SKM-1 (cell line): ENCODE measurements around the gene RB1.
A peak's percentile ranks its signal among the peaks of the same experiment; 100 is the strongest.

Experiments used
- DNase-seq: peaks from one replicate; lab custom pipeline; 2025; ENCODE audit not compliant: unreplicated experiment; lab: John Stamatoyannopoulos, UW

Gene RB1

DNA sequence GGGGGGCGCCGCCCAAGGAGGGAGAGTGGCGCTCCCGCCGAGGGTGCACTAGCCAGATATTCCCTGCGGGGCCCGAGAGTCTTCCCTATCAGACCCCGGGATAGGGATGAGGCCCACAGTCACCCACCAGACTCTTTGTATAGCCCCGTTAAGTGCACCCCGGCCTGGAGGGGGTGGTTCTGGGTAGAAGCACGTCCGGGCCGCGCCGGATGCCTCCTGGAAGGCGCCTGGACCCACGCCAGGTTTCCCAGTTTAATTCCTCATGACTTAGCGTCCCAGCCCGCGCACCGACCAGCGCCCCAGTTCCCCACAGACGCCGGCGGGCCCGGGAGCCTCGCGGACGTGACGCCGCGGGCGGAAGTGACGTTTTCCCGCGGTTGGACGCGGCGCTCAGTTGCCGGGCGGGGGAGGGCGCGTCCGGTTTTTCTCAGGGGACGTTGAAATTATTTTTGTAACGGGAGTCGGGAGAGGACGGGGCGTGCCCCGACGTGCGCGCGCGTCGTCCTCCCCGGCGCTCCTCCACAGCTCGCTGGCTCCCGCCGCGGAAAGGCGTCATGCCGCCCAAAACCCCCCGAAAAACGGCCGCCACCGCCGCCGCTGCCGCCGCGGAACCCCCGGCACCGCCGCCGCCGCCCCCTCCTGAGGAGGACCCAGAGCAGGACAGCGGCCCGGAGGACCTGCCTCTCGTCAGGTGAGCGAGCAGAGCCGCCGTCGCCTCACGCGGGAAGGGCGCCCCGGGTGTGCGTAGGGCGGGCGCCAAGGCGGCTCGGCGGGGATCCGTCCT, at the start of gene RB1:
Gene RB1, plus strand, starts transcription at position 393 of the 784 bp plus-strand sequence. Its CDS starts 162 bp downstream, at position 555.
- peak; percentile 72 for DNase-seq

DNA sequence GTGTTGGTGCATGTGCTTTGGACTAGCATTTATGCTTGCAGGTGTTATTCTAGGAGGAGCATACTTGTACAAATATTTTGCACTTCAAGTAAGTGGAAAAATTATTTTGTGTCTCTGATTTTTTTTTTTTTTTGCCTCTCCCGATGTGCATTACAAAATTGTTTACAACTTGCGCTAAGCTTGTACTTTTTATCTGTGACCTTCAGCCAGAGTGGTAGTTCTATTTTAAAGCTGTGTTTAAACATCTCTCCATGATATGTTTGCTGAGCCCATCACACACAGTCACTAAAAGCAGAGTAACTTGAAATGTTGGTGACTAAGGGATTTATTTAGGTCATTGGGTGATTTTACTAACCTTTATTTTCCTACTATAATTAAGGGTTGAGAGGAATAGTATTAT, 49.7 kb upstream of the RB1 start:
- no peak for DNase-seq

DNA sequence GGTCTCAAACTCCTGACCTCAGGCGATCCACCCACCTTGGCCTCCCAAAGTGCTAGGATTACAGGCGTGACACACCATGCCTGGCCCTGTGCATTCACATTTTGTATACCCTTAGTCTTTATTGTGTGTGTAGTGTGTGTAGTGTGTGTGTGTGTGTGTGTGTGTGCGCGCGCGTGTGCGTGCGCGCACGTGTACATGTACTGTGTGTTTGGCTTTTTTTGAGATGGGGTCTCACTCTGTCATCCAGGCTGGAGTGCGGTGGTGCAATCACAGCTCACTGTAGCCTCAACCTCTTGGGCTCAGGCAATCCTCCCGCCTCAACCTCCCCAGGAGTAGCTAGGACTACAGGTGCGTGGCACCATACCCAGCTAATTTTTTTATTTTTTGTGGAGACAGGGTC, 48.5 kb upstream of the RB1 start:
- no peak for DNase-seq

DNA sequence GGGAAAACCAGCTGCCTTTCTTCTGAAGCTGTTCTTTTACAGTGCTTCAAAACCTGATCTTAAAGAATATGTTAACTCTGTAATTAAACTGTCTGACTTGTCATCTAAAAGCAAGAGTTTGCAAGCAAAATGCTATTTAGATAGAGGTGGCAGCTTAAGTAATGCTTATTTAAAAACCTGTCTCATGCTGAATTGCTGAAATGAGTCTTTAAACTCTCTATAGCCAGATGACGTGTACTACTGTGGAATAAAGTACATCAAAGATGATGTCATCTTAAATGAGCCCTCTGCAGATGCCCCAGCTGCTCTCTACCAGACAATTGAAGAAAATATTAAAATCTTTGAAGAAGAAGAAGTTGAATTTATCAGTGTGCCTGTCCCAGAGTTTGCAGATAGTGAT, 47.6 kb upstream of the RB1 start:
- DNase-seq, result no peak

DNA sequence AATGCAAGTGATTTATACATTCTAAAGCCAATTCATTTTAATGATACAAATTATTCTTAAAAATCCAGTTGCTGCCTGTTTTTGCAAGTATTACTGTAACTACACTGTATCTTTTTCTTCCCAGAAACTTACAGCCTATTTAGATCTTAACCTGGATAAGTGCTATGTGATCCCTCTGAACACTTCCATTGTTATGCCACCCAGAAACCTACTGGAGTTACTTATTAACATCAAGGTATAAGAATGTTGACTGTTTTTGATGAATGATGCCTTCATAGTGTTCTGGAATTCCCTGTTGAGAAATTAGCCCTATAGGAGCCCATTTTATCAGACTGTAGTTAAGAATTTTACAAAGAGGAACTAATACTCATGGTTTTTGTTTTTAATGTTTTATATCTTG, 45.5 kb upstream of the RB1 start:
- no peak for DNase-seq

DNA sequence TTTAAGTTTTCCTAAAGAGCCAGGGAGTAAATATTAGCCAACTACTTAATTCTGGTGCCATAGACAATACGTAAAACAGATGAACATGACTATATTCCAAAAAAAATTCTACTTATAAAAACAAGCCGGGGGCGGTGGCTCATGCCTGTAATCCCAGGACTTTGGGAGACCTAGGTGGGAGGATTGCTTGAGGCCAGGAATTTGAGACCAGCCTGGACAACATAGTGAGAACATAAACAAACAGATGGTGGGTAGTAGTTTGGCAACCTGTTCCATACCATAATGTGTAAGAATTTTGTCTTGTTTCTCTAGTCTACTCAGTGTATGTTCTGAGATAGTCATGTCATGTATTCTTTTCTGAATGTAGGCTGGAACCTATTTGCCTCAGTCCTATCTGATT, 45.1 kb upstream of the RB1 start:
- DNase-seq, result no peak

DNA sequence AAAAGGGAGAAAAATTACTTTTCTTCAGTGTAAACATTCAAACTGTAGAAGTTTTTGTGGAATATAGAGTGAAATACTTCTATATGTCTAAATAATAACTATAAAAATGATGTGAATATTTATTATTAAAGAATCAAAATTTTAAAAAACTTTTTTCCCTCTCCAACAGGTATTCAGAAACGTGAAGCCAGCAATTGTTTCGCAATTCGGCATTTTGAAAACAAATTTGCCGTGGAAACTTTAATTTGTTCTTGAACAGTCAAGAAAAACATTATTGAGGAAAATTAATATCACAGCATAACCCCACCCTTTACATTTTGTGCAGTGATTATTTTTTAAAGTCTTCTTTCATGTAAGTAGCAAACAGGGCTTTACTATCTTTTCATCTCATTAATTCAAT, 42.6 kb upstream of the RB1 start:
- DNase-seq, result no peak

DNA sequence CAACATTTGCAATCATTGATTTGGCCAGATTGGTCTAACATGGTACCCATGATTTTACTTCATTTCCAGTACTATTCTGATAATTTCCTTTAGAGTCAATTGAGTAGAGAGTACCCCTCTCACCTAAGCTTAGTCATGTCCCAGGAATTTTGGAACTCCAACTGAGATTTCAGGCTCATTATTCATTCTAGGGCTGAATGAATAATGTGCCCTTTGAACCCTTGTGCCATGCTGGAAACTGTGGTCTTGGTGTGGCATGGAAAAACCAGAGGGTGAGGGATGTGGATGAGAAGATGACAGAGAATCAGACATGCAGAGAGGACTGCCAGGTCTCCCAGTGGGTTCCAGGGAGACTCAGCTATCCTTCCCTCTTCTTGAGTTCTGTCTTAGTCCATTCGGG, 40.4 kb upstream of the RB1 start:
- DNase-seq, result no peak

DNA sequence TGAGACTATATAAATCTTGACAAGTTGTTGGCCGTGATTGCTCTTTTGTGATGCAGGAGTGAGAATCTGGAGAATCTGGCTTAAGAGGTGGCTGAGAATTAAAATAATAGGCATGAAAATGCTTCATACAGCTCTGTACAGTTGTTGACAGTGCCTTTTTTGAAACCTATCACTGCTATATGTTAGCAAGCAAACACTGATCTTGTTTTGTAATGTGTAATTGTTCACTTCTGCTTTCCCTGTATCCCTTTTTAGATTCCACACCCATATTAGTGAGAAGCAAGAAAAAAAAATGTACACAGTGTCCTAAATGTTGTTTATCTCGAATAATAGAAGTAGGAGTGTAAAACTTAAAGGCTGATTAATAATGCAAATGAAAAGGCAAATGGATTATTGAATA, 39.5 kb upstream of the RB1 start:
- no peak for DNase-seq

DNA sequence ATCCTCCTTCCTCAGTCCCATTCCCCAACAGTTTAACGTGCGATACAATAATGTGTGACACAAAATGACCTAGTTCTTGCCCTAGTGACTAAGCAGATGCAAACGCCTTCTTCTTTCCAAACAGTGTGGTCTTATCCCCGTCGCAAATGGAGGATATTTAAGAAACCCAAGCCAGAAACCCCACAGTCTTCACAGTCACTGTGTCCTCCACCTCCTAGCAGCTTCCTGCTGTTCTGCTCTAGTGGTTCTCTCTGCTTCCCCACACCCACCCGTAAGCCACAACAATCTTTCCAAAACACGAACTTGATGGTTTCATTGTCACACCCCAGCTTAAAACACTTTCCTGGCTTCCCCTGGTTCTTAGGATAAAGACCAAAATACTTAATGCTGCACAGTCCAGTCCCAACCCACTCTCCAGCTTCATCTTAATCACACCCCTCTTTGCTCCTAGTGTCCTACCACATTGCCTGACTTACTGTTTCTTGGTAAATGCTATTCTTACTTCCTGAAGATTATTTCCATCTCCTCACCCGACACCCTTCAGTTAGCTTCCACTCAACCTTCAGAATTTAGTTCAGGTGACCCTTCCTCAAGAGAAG, 38.2 kb upstream of the RB1 start:
- no peak for DNase-seq

DNA sequence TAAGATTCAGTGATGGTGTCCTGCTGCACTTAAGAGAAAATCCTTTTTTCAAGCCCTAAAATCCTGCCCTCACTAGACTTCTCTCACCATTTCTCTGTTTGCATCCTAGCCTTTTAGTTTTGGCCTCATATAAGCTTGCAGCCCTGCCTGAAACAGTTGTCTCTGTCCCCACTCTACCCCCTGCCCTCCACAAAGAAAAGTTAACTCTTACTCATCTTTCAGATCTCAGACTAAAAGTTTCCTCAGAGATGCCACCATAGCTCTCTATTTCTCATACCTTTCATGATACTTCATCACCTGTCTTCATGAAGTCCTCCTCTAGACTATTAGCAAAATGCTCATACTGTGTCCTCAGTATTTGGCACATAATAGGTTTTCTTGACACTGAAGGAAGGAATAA, 37.4 kb upstream of the RB1 start:
- DNase-seq, result no peak

DNA sequence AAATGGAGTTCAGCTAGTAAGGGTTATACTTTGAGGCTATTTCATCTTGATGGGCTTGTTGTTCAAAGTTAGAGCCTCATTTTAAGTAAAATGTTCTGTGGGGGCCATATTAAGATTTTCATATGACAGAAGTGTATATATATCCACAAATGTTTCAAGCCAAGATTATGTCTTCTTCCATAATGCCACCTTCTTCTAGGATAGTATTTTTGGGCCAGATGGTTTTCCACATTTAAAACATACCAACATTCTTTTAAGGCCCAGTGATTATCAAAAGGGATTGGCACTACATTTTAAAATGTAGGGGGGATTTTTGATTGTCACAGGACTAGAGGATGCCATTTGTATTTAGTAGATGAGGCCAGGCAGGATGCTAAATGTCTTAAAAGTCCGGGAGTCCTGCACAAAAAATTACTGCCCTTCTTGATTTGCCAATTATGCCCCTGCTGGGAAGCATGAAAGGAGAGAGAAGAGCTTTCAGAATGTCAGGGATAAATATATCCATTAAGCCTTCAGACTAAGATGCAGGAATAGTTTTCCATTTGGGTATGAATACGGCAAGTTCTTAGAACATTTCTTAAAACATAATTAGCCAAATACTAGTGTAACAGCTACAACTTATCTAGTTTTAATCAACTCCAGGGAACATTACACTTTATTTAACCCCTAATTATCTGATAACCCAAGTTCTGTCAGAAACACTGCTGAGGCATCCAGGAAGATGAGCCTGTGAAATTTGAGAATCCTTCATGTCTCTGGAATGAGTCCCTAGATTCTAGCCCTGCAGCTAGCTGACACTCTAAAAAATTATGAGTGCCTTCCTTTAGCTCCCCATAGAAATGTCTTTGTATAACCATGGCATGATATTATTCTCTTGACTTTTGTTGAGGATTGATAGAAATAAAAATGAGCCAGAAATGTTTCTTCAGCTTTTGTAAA, 36.6 kb upstream of the RB1 start:
- DNase-seq, result no peak

DNA sequence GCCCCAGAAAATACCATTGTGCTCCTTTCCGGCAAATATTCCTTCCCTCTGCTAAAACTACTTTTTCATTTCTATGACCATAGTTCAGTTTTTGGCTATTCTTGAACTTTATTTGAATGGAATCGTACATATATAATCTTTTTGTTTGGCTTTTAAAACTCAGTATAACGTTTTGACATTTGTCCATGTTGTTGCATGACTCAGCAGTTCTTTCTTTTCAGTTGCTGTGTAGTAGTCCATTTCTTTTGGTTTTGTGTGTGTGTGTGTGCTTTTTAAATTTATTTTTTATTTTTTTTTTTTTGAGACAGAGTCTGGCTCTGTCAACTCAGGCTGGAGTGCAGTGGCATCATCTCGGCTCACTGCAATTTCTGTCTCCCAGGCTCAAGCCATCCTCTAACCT, 35.5 kb upstream of the RB1 start:
- DNase-seq, result no peak

DNA sequence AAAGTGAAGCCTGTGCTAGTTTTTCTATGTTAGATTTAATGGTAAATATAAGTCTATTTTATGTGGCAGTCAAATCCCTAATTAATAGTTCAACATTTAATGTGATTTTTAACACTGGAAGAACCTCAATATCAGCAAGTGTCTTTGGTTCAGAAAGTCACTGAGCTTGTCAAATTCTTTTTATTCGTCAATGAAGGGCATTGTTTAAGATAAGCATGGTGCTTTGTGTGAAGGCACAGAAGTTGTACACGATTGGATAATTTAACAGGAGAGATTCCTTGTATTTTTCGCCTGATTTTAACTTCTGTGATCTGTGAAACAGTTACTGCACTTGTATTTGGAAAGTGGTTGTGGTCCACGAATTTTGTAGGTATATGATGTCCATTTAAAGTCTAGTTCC, 30.2 kb upstream of the RB1 start:
- no peak for DNase-seq

DNA sequence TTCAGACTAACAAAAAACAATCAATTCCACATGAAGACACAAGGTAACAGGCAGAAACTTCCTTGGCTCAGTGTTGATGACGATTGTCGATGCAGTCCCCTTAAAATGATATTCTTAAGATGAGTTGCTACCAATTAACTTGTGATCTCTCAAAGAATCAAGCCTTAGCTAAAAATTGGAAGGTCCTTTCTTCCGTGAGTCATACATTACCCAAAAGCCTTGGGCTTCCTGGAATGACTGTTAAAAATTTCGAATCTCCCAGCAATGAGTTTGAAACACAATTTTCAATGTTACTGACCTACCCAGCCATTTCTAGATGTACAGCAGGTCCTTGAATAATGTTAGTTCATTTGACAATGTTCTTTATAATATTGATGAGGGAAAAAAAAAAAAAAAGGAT, 28.0 kb upstream of the RB1 start:
- DNase-seq, result no peak

DNA sequence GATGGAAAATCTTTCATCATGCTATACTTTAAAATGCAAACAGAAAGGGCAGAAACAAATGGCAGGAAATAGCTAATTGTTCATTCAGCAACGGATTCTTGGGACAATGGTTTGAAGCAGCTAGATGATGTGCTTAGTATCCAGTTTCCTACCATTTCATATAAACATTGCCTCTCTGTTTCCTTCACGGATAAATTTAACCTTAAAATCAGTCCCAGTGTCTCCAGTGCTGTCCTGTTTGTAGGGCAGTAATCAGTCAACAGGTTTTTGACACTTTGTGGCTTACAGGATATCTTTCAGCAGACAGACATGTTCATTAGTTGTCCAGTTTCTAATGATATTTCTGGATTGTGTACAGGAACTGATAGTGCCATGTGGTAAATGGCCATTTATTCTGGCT, 24.7 kb upstream of the RB1 start:
- no peak for DNase-seq

DNA sequence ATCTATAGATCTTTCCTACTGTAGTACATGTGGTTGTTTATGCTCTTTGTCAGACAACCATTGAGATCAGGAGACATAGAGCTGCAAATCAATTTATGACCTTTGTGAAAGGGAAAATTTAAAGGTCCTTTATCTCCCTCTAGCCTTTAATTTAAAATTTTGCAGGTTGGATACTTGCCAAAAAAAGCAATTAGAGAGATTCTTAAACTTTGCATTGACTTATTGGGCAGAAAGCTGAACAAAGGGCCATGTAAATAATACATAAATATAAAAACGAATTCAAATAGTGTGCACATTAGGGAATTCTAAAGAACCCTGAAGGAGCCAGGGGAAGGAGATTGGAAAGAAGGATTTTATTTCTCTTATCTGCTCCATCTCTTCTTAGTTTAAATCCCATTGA, 22.0 kb upstream of the RB1 start:
- no peak for DNase-seq

DNA sequence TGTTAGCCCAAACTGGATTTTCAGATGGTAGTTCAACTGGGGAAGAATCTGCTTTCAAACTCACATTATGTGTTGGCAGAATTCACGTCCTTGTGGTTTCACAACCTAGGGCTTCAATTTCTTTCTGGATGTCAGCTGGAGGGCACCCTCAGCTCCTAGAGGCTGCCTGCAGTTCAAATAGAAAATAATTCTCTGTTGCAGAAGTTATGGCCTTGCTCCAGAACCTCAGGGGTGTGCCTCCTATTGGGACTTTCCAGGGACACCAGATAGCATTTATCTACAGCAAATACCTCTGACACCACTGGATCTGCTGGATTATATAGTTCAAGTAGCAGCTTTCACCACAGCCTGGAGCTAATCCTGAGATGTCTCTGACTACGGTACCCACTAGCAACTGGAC, 11.8 kb upstream of the RB1 start:
- DNase-seq, result no peak

DNA sequence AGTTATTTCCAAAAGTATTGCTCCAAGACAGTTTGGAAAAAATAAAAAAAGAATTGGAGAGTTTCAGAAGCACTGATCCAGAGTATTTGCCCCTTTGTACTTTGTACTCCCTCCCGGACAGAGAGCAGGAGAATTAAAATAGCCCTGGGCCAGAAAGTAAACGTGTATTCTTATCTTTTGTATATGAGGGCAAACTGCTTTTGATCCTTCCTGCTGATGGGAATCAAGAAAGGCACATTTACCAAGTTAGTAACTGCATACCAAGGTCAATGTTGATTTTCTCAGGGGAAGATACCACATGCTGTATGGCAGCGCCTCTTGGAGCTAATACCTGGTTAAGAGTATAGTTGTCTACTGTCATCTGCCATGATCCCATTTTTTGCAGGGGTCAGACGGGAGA, 10.9 kb upstream of the RB1 start:
- no peak for DNase-seq

DNA sequence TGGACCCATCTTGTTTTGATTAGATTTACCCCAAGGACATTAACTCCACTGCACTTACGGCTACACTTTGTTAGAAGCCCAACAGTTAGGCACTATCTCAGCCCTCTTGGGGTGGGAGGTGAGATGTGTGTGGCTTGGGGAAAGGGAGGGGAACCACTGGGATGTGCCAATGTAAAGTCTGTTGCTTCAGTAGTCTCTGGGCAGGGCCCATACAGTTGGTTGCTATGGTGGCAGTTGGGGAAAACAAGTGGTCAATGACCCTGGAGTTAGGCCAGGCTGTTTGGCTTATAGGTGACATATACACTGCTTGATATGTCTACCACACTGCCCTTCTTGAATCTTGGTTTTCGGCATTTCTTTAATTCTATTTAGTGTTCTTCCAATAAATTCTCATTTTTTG, 8.9 kb upstream of the RB1 start:
- no peak for DNase-seq

DNA sequence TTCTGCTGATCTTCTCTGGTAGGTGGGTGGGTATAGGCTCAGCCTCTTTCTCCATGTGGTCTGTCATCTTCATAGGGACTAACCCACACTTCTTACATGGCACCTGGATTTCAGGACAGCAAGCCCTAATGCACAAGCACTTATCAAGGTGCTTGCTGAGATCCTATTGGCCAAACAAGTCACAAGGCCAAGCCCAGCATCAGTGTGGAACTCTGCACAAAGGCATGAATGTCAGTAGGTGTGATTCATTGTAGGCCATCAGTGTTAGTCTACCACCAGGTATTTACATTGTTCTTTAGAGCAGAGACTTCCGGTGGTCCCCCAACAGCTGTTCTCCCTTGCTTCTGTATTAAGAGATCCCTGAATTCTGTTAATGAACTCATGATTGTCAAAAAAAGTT, 8.3 kb upstream of the RB1 start:
- no peak for DNase-seq

DNA sequence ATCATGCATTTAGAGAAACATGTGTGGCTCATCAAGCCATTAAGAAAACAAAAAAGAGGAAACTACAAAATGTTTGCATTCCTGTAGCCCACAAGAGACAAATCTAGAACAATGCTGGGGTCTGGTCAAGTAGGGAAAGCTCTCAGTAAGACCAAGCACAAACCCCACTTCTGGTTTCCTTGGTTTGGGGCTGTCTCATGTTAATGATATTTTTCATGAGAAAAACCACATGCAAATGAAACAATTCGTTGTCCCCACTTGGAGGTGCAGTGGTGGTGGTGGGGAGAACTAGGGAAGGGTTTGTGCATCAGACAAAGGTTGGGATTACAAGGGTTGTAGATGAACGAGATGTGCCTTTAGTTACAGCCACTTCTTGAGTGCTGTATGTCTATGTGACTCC, 7.0 kb upstream of the RB1 start:
- no peak for DNase-seq
